Retinal pigment epithelial cell (primary cell): ENCODE results near the gene ETNK2.

Experiments
- DNase-seq: peaks from one replicate; pipeline ENCODE4 v3.0.0-alpha.2; 2010; ENCODE audit warnings: low read depth
- H3K4me3 ChIP-seq: 2 replicates; pipeline ENCODE4 v1.5.1; 2011; ENCODE audit warnings: mild to moderate bottlenecking, low read length, control low read depth, moderate library complexity
- CTCF ChIP-seq: conservative IDR thresholded peaks from 2 replicates; pipeline ENCODE4 v1.5.1; 2011; ENCODE audit warnings: low read depth, low read length, control low read depth, inconsistent platforms

Gene ETNK2

DNA sequence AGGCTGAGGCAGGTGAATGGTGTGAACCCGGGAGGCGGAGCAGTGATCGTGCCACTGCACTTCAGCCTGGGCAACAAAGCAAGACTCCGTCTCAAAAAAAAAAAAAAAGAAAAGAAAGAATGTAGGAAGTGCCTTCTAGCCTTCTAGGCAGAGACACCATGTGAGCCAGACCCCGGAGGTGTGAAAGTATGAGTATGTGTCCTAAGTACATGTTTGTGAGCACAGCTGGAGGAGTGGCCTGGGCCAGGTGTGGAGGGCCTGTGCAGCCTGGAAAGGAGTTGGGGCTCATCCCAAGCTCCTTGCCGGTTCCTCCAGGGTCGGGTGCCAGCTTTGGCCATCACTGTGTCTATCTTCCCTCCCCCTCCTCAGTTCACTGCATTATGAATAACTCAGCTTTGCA is 66.0 kb downstream of the ETNK2 start:
- H3K4me3 ChIP-seq = no peak overlapping the region
- no peak for TF ChIP-seq CTCF
- no peak for DNase-seq

DNA sequence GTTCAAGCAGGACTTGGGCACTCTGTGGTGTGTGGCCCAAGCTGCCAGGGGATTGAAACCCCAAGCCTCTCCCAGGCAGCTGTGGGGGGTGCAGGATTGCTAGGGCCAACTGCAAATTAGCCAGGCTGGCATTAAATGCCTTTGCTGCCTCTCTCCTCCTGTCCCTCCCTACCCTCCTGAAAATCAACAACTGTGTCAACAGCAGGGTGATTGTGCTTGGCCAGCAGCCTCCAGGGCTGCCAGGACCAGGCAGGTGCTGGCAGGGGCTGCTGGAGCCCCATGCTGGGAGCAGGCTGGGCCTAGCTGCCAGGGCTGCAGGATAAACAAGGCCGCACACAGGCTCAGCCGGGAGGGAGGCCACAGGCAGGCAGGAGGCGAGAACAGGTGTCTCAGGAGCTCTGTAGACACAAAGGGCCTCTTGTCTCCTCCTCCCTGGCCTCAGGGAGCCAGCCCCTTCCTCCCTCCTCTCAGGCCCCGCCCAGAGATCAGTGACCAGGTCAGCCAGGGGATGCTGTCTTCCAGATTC is 67.5 kb downstream of the ETNK2 start:
- DNase-seq = no peak
- TF ChIP-seq CTCF = no peak
- no peak overlapping the region for H3K4me3 ChIP-seq

GRCh38 chr1:204083491-204083890 is 68.4 kb downstream of the ETNK2 start:
- TF ChIP-seq CTCF = no peak
- H3K4me3 ChIP-seq = no peak overlapping the region
- no peak for DNase-seq

DNA sequence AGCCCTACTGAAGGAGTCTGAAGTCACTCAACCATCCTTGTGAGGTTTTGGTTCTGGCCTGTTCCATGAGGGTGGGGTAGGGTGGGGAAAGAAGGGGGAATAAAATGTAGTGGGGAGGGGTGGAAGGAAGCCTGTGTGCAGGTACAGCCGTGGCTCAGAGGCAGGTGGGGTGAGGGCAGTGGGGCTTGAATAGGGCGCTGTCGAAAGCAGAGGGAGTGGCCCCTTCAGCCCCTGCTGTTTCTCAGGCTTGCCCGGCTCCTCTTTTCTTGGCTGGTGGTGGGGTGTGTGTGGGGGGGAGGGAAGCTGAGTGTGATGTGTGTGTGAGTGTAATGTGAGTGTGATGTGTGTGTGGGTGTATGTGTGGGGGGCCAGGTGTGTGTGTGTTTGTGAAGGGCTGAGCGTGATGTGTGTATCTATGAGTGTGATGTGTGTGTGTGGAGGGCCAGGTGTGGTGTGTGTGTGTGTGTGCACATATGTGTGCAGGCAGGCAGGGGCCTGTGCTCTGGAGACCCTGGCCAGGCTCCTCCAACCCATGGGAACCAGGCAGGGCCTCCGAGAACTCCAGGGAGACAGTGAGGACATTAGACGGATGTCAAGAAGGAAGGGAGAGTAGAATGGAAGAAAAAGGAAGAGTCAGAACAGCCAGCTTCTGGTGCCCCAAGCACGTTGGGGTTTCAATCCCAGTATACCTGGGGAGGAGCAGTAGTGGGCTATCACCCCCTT is 69.9 kb downstream of the ETNK2 start:
- no peak for TF ChIP-seq CTCF
- DNase-seq = no peak
- no peak overlapping the region for H3K4me3 ChIP-seq

DNA sequence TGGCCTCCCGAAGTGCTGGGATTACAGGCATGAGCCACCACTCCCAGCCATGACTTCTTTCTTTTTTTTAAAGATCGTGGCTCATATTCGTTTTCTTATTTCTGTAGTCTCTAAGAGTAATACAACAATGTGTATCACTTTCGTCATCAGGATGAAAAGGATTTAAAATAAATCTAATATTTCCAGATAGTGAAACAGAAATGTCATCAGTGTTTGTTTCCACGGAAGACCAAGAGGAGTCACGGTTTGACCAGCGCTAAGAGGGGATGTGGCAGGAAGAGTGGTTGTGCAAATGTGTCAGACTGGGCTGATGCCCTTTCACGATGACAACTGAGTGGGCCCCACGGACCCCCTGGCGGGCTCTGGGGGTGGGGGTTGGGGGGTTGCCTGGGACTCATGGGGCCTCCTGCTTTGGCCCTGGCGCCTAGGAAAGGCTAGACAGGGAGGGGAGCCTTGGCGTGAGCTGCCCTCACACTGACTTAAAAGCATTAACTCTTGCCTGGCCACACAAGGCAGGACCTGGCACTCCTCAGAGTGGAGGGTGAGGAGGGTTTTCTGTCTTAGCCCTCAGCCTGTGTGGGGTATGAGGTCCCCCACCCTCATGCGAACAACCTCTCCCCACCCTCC is 70.6 kb downstream of the ETNK2 start:
- no peak overlapping the region for H3K4me3 ChIP-seq
- no peak for TF ChIP-seq CTCF
- no peak for DNase-seq
